Neural crest cell (in vitro differentiated cells): ENCODE measurements around the gene NFKB2. TPM values are rescaled to one million over a fixed set of nuclear protein-coding genes. Genes with fewer than 3 reads are reported as not detected.

Experiments used
- DNase-seq: peaks from one replicate; pipeline ENCODE4 v3.0.0; 2021; ENCODE audit warnings: low read depth, mixed read lengths, low spot score
- H3K27ac Mint-ChIP-seq: one replicate; pipeline ENCODE4 v1.8.0; 2021; ENCODE audit warnings: mild to moderate bottlenecking, mixed read lengths; ENCODE audit not compliant: unreplicated experiment
- H3K27me3 Mint-ChIP-seq: 2 replicates; pipeline ENCODE4 v1.8.0; 2021; ENCODE audit warnings: low read depth, mild to moderate bottlenecking, mixed read lengths
- H3K36me3 Mint-ChIP-seq: 2 replicates; pipeline ENCODE4 v1.8.0; 2021; ENCODE audit warnings: low read depth, mild to moderate bottlenecking, mixed read lengths
- H3K4me1 Mint-ChIP-seq: 2 replicates; pipeline ENCODE4 v1.8.0; 2021; ENCODE audit warnings: mixed read lengths
- H3K4me3 Mint-ChIP-seq: one replicate; pipeline ENCODE4 v1.8.0; 2021; ENCODE audit warnings: mild to moderate bottlenecking, mixed read lengths
- H3K9me3 Mint-ChIP-seq: 2 replicates; pipeline ENCODE4 v1.8.0; 2021; ENCODE audit warnings: mixed read lengths
- CTCF ChIP-seq: fragments of 200-600 bp; sonication (generic); conservative IDR thresholded peaks from 2 replicates; pipeline ENCODE4 v1.5.0; 2021; ENCODE audit warnings: antibody characterized with exemption, mild to moderate bottlenecking
- total RNA-seq: library from RNA; stranded (reverse); gene quantifications from 2 replicates; pipeline ENCODE4 v1.2.1, GENCODE V29; 2021

NFKB2 gene
- total RNA-seq, 1 donor from 2014 or later, result 26.1 TPM

GRCh38 chr10:102414749-102415148, 19.2 kb downstream of the NFKB2 start:
- no peak for DNase-seq
- no peak for TF ChIP-seq CTCF
- Mint-ChIP-seq H3K9me3 (no peaks in the 10 kb centered on the region), H3K4me1 (peaks cover 80% of the 10 kb centered on the region), H3K36me3 (no peaks in the 10 kb centered on the region), H3K27ac (peak overlapping the region; percentile 69), H3K4me3 (peak overlapping the region; percentile 74), H3K27me3 (peaks cover 13% of the 10 kb centered on the region)

- peak overlapping the region; percentile 71 for H3K4me3 Mint-ChIP-seq
- peaks cover 83% of the 10 kb centered on the region for H3K4me1 Mint-ChIP-seq
- no peaks in the 10 kb centered on the region for H3K36me3 Mint-ChIP-seq
- H3K27me3 Mint-ChIP-seq, result peaks cover 14% of the 10 kb centered on the region
- DNase-seq, result no peak
- no peaks in the 10 kb centered on the region for H3K9me3 Mint-ChIP-seq
- no peak for TF ChIP-seq CTCF
- no peak overlapping the region for H3K27ac Mint-ChIP-seq
These were observed 20.8 kb downstream of the NFKB2 start for GRCh38 chr10:102416283-102416682.

GRCh38 chr10:102416695-102417094, 21.2 kb downstream of the NFKB2 start:
- H3K27me3 Mint-ChIP-seq, result peaks cover 11% of the 10 kb centered on the region
- no peaks in the 10 kb centered on the region for H3K36me3 Mint-ChIP-seq
- no peak overlapping the region for H3K4me3 Mint-ChIP-seq
- DNase-seq, result no peak
- peaks cover 79% of the 10 kb centered on the region for H3K4me1 Mint-ChIP-seq
- no peak for TF ChIP-seq CTCF
- no peaks in the 10 kb centered on the region for H3K9me3 Mint-ChIP-seq
- H3K27ac Mint-ChIP-seq, result no peak overlapping the region

GRCh38 chr10:102418622-102419268, 23.2 kb downstream of the NFKB2 start, which contains the start of gene PSD:
PSD (minus strand) TSS chr10:102418785; CDS start chr10:102417038, 1,747 bp downstream.
- TF ChIP-seq CTCF, result no peak
- Mint-ChIP-seq H3K27ac (peak within 1 kb of the TSS; percentile 98), H3K27me3 (peaks cover 11% of the 10 kb centered on the region), H3K4me1 (peaks cover 71% of the 10 kb centered on the region), H3K36me3 (no peaks in the 10 kb centered on the region), H3K4me3 (peak within 1 kb of the TSS; percentile 94), H3K9me3 (no peaks in the 10 kb centered on the region)
- peak; percentile 44 for DNase-seq

- Mint-ChIP-seq H3K4me3 (peak overlapping the region; percentile 94), H3K9me3 (no peaks in the 10 kb centered on the region), H3K27me3 (peaks cover 11% of the 10 kb centered on the region), H3K4me1 (peaks cover 68% of the 10 kb centered on the region), H3K27ac (peak overlapping the region; percentile 98), H3K36me3 (no peaks in the 10 kb centered on the region)
- peak; percentile 92 for DNase-seq
- TF ChIP-seq CTCF, result no peak
These were observed 24.0 kb downstream of the NFKB2 start for GRCh38 chr10:102419269-102420180.
